WERI-Rb-1 (cell line): Measurements from ENCODE around the gene RAB10.

Source experiments
- DNase-seq: peaks from one replicate; pipeline ENCODE4 v3.0.0-alpha.2; 2020
- H3K27ac ChIP-seq: fragments of 250-450 bp; sonication (Bioruptor Pico); 2 replicates; pipeline ENCODE4 v1.5.1; 2020; ENCODE audit warnings: mild to moderate bottlenecking, moderate library complexity
- H3K27me3 ChIP-seq: fragments of 250-450 bp; sonication (Bioruptor Pico); 2 replicates; pipeline ENCODE4 v1.5.1; 2021; ENCODE audit warnings: mild to moderate bottlenecking, low read depth, moderate library complexity; ENCODE audit not compliant: insufficient read depth, severe bottlenecking
- H3K36me3 ChIP-seq: fragments of 250-450 bp; sonication (Bioruptor Pico); 2 replicates; pipeline ENCODE4 v1.5.1; 2020; ENCODE audit warnings: mild to moderate bottlenecking, moderate library complexity
- H3K4me3 ChIP-seq: 2 replicates; pipeline ENCODE4 v1.5.1; 2011; ENCODE audit warnings: low read depth, mild to moderate bottlenecking, control low read depth, low read length
- H3K9me3 ChIP-seq: fragments of 250-450 bp; sonication (Bioruptor Pico); 2 replicates; pipeline ENCODE4 v1.5.1; 2021; ENCODE audit warnings: mild to moderate bottlenecking, moderate library complexity; ENCODE audit not compliant: severe bottlenecking
- CTCF ChIP-seq: IDR thresholded peaks from 2 replicates; pipeline ENCODE4 v1.5.1; 2011; ENCODE audit warnings: low read depth, mild to moderate bottlenecking, control low read depth, inconsistent platforms, low read length

RAB10 gene

GRCh38 chr2:26173776-26174482, 140.0 kb downstream of the RAB10 start:
- Histone ChIP-seq H3K27ac (no peak overlapping the region), H3K9me3 (no peaks in the 10 kb centered on the region), H3K4me3 (peak overlapping the region; percentile 62), H3K36me3 (peaks cover 25% of the 10 kb centered on the region), H3K27me3 (no peaks in the 10 kb centered on the region)
- TF ChIP-seq CTCF = peak; percentile 25; the same call in 1 of the 2 replicates
- DNase-seq = no peak

- H3K27me3 ChIP-seq = no peaks in the 10 kb centered on the region
- no peaks in the 10 kb centered on the region for H3K9me3 ChIP-seq
- no peak overlapping the region for H3K4me3 ChIP-seq
These were observed 141.0 kb downstream of the RAB10 start for GRCh38 chr2:26174691-26175465.

GRCh38 chr2:26175466-26176278, 141.8 kb downstream of the RAB10 start:
- Histone ChIP-seq H3K4me3 (no peak overlapping the region), H3K36me3 (peaks cover 25% of the 10 kb centered on the region), H3K27me3 (no peaks in the 10 kb centered on the region), H3K9me3 (no peaks in the 10 kb centered on the region), H3K27ac (no peak overlapping the region)
- peak; percentile 41 for DNase-seq
- TF ChIP-seq CTCF = no peak

More at GRCh38 chr2:26174691-26175465, 141.0 kb downstream of the RAB10 start:
- TF ChIP-seq CTCF = no peak
- DNase-seq = no peak
- Histone ChIP-seq H3K36me3 (peaks cover 25% of the 10 kb centered on the region), H3K27ac (no peak overlapping the region)

- no peak overlapping the region for H3K27ac ChIP-seq
- no peaks in the 10 kb centered on the region for H3K27me3 ChIP-seq
- H3K36me3 ChIP-seq = peaks cover 26% of the 10 kb centered on the region
- H3K4me3 ChIP-seq = no peak overlapping the region
- no peak for TF ChIP-seq CTCF
- no peaks in the 10 kb centered on the region for H3K9me3 ChIP-seq
- DNase-seq = no peak
These were observed 142.4 kb downstream of the RAB10 start for GRCh38 chr2:26176279-26176615.

- Histone ChIP-seq H3K27ac (no peak overlapping the region), H3K9me3 (no peaks in the 10 kb centered on the region), H3K4me3 (no peak overlapping the region), H3K27me3 (no peaks in the 10 kb centered on the region), H3K36me3 (peaks cover 35% of the 10 kb centered on the region)
- no peak for TF ChIP-seq CTCF
- peak; percentile 5 for DNase-seq
These were observed 143.2 kb downstream of the RAB10 start for GRCh38 chr2:26177122-26177521.
